HCT116 (cell line): ENCODE data around the gene FAM20C. TPM values are rescaled to one million over a fixed set of nuclear protein-coding genes. Genes with fewer than 3 reads are reported as not detected.

Experiments
- ATAC-seq: fragments of 200-7000 bp; cut with Tn5 transposase; 2 replicates; pipeline ENCODE4 v1.9.1; 2020; ENCODE audit warnings: mild to moderate bottlenecking, moderate library complexity
- BruUV-seq: library from RNA; stranded (reverse); fragments of 400-500 nt; replicated peaks from 2 replicates; lab custom pipeline; 2021; lab: Mats Ljungman, UMichigan
- CTCF ChIA-PET: fragments of 300-600 bp; sonication (Branson Sonifier 250); formaldehyde crosslinking; loops from one replicate; lab custom pipeline; 2021; ENCODE audit warnings: antibody characterized with exemption; lab: Charles Lee
- POLR2A ChIA-PET: fragments of 300-600, 350-600 bp; sonication (Branson Sonifier 250); formaldehyde crosslinking; loops from one replicate; lab custom pipeline; 2021; ENCODE audit warnings: antibody characterized with exemption; lab: Charles Lee
- RAD21 ChIA-PET, 2 experiments: fragments of 300-600 bp; sonication (Branson Sonifier 250); formaldehyde crosslinking; loops; one replicate each; lab custom pipeline; 2023; ENCODE audit warnings: low total read pairs in 2 of 2; ENCODE audit not compliant: uncharacterized antibody in 2 of 2, unreplicated experiment in 2 of 2, low non-redundant PET in 1 of 2; lab: Charles Lee
- DNase-seq: peaks from one replicate; pipeline ENCODE4 v3.0.0-alpha.2; 2010; ENCODE audit warnings: low read depth, low spot score
- H2AFZ ChIP-seq: fragments of 200-600 bp; shearing (Covaris generic), sonication (generic); 2 replicates; pipeline ENCODE4 v1.6.1; 2017; ENCODE audit warnings: low read depth, mixed run types, mixed read lengths, antibody characterized with exemption, low read length; ENCODE audit not compliant: poor library complexity, severe bottlenecking
- H3K27ac ChIP-seq: 2 replicates; pipeline ENCODE4 v1.5.1; 2012; ENCODE audit warnings: low read depth, low read length
- H3K27me3 ChIP-seq: fragments of 200-600 bp; sonication (generic); 2 replicates; pipeline ENCODE4 v1.6.1; 2016; ENCODE audit warnings: mixed run types, low read length, mixed read lengths; ENCODE audit not compliant: insufficient read depth
- H3K36me3 ChIP-seq, 2 experiments: fragments of 200-500 bp in 1 of 2; fragments of 200-600 bp in 1 of 2; sonication (Bioruptor generic) in 1 of 2; sonication (generic) in 1 of 2; 2 replicates each; pipeline versions ENCODE4 v1.5.1 to v1.6.1; 2014 to 2016; ENCODE audit warnings: low read length in 2 of 2, inconsistent platforms in 1 of 2, mixed read lengths in 1 of 2, mixed run types in 1 of 2; ENCODE audit not compliant: insufficient read depth in 2 of 2, control insufficient read depth in 1 of 2
- H3K4me1 ChIP-seq, 2 experiments: fragments of 200-600 bp in 1 of 2; sonication (generic) in 1 of 2; 2 replicates each; pipeline versions ENCODE4 v1.5.1 to v1.6.1; 2012 to 2017; ENCODE audit warnings: low read length in 2 of 2, inconsistent platforms in 1 of 2, mild to moderate bottlenecking in 1 of 2, mixed read lengths in 1 of 2, mixed run types in 1 of 2, moderate library complexity in 1 of 2; ENCODE audit not compliant: insufficient read depth in 2 of 2, control insufficient read depth in 1 of 2
- H3K4me2 ChIP-seq: fragments of 200-600 bp; sonication (generic); 2 replicates; pipeline ENCODE4 v1.6.1; 2017; ENCODE audit warnings: mixed run types, low read length, mixed read lengths
- H3K4me3 ChIP-seq, 2 experiments: fragments of 200-600 bp in 1 of 2; sonication (generic) in 1 of 2; replicated peaks in 1 of 2; 2 replicates each; pipeline ENCODE4 v1.5.1; 2011 to 2016; ENCODE audit warnings: low read length in 2 of 2, control low read depth in 1 of 2, low read depth in 1 of 2, mild to moderate bottlenecking in 1 of 2, mixed read lengths in 1 of 2, mixed run types in 1 of 2
- H3K79me2 ChIP-seq: fragments of 200-600 bp; sonication (generic); 2 replicates; pipeline ENCODE4 v1.6.1; 2017; ENCODE audit warnings: mild to moderate bottlenecking, mixed run types, low read length, moderate library complexity, mixed read lengths; ENCODE audit not compliant: insufficient read depth
- H3K9ac ChIP-seq: fragments of 200-600 bp; sonication (generic); 2 replicates; pipeline ENCODE4 v1.6.1; 2016; ENCODE audit warnings: low read length, mixed read lengths
- H3K9me2 ChIP-seq: fragments of 200-600 bp; sonication (generic), shearing (Covaris generic); 2 replicates; pipeline ENCODE4 v1.6.1; 2017; ENCODE audit warnings: mixed run types, mild to moderate bottlenecking, moderate library complexity; ENCODE audit not compliant: insufficient read depth
- H3K9me3 ChIP-seq, 2 experiments: fragments of 200-500 bp in 1 of 2; fragments of 200-600 bp in 1 of 2; sonication (Bioruptor generic) in 1 of 2; sonication (generic) in 1 of 2; 2 replicates each; pipeline ENCODE4 v1.6.1; 2014 to 2017; ENCODE audit warnings: low read length in 2 of 2, mixed read lengths in 2 of 2, inconsistent platforms in 1 of 2, low read depth in 1 of 2, mild to moderate bottlenecking in 1 of 2, mixed run types in 1 of 2, moderate library complexity in 1 of 2; ENCODE audit not compliant: control insufficient read depth in 1 of 2, insufficient read depth in 1 of 2
- H4K20me1 ChIP-seq: fragments of 200-600 bp; sonication (generic), shearing (Covaris generic); 2 replicates; pipeline ENCODE4 v1.6.1; 2017; ENCODE audit warnings: mixed run types, mild to moderate bottlenecking, moderate library complexity; ENCODE audit not compliant: insufficient read depth
- CEBPB ChIP-seq: IDR thresholded peaks from 2 replicates; pipeline ENCODE4 v1.6.1; 2012; ENCODE audit warnings: low read depth
- ELF1 ChIP-seq: IDR thresholded peaks from 2 replicates; pipeline ENCODE4 v1.6.1; 2012; ENCODE audit warnings: low read depth, borderline replicate concordance
- EZH2 ChIP-seq: fragments of 200-600 bp; sonication (generic); IDR thresholded peaks from 2 replicates; pipeline ENCODE4 v1.6.1; 2017; ENCODE audit warnings: antibody characterized with exemption, mixed run types
- FOSL1 ChIP-seq: IDR thresholded peaks from 2 replicates; pipeline ENCODE4 v1.6.1; 2012; ENCODE audit warnings: low read depth
- JUND ChIP-seq: IDR thresholded peaks from 2 replicates; pipeline ENCODE4 v1.6.1; 2012
- MAX ChIP-seq: IDR thresholded peaks from 2 replicates; pipeline ENCODE4 v1.6.1; 2012
- POLR2AphosphoS5 ChIP-seq: IDR thresholded peaks from 2 replicates; pipeline ENCODE4 v1.6.1; 2011; ENCODE audit warnings: mild to moderate bottlenecking, low read depth, low read length, moderate library complexity
- RAD21 ChIP-seq: IDR thresholded peaks from 2 replicates; pipeline ENCODE4 v1.6.1; 2012; ENCODE audit warnings: low read depth, mild to moderate bottlenecking
- REST ChIP-seq: IDR thresholded peaks from 2 replicates; pipeline ENCODE4 v1.6.1; 2012; ENCODE audit warnings: low read depth
- SIN3A ChIP-seq: IDR thresholded peaks from 2 replicates; pipeline ENCODE4 v1.6.1; 2012; ENCODE audit warnings: low read depth
- SP1 ChIP-seq: IDR thresholded peaks from 2 replicates; pipeline ENCODE4 v1.6.1; 2012; ENCODE audit warnings: low read depth
- SRF ChIP-seq: IDR thresholded peaks from 2 replicates; pipeline ENCODE4 v1.6.1; 2012; ENCODE audit warnings: low read depth
- TCF7L2 ChIP-seq: IDR thresholded peaks from 2 replicates; pipeline ENCODE4 v1.7.0; 2011; ENCODE audit warnings: borderline replicate concordance, inconsistent platforms; ENCODE audit not compliant: insufficient read depth, insufficient read length; ENCODE audit errors: extremely low read depth
- ZNF274 ChIP-seq: fragments of 200-500 bp; sonication (Bioruptor generic); IDR thresholded peaks from 2 replicates; pipeline ENCODE4 v1.6.1; 2014; ENCODE audit warnings: mild to moderate bottlenecking, low read depth, low read length, inconsistent platforms
- intact Hi-C: fragments of 100-400 bp; cut with micrococcal nuclease; formaldehyde crosslinking; loops from 2 replicates; pipeline ENCODE4 v1.10.0; 2022
- total RNA-seq: library from RNA; stranded (reverse); gene quantifications from one replicate; pipeline ENCODE4 v1.2.1, GENCODE V29; 2021; ENCODE audit not compliant: unreplicated experiment
- TF ChIP-seq, protein P1 (sequence below): IDR thresholded peaks from 2 replicates; pipeline ENCODE4 v1.6.1; 2012
- TF ChIP-seq, protein P2 (sequence below), 3 experiments: fragments of 200-600 bp in 1 of 3; sonication (generic) in 1 of 3; IDR thresholded peaks in 2 of 3; conservative IDR thresholded peaks in 1 of 3; 2 replicates each; pipeline ENCODE4 v1.5.1; 2012 to 2017; ENCODE audit warnings: low read depth in 2 of 3, low read length in 2 of 3, antibody characterized with exemption in 1 of 3, borderline replicate concordance in 1 of 3, control low read depth in 1 of 3, mild to moderate bottlenecking in 1 of 3, mixed read lengths in 1 of 3, mixed run types in 1 of 3, moderate library complexity in 1 of 3; ENCODE audit not compliant: insufficient read depth in 1 of 3

The FAM20C gene
- total RNA-seq, 1 experiment from 2014 or later = 27.1 TPM

DNA sequence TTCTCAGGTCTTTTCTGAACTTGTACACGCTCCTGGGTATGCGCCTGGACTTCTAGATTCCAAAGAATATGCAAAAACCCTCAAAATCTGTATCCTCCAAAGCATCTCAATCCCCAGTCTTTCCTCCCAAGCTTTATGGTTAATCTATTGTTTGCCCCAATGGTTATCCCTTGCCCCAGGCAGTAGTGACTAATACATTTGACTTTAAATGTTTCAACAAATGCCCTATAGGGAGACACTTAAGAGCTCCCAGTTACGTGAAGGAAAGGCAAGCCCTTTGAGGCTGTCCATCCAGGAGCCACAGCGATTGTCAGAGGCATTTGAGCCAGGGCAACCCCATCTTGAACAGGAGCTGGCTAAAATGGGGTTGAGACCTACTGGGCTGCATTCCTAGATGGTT is 84.9 kb downstream of the FAM20C start:
- intact Hi-C loops = no loop called here
- no peaks in the 10 kb centered on the region for H3K79me2 ChIP-seq
- RAD21 ChIA-PET = no interaction called here

DNA sequence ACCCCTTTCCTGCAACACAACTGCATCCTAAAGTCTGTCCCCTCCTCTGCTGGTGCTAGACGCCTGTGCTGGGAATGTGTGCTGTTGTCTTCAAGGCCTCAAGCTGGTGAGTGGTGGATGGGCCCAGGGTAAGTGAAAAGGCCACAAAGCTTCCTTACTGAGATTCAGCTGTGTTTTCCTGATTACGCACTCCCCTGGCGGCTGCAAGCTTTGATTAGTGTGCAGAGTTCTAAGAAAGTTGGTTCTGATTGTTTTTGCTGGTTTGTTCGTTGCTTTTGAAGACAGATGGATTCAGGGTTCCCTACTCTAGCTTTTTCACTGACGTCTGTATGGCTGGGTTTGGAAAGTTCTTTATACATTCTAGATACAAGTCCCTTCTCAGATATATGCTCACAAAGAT is 85.7 kb downstream of the FAM20C start:
- intact Hi-C loops = no loop called here
- Histone ChIP-seq H4K20me1 (no peaks in the 10 kb centered on the region), H3K27ac (no peak overlapping the region), H3K4me3 (no peak overlapping the region), H3K4me1 (no peaks in the 10 kb centered on the region), H3K79me2 (no peaks in the 10 kb centered on the region), H2AFZ (no peak overlapping the region), H3K36me3 (no peaks in the 10 kb centered on the region), H3K9me2 (no peaks in the 10 kb centered on the region), H3K4me2 (no peak overlapping the region), H3K27me3 (no peaks in the 10 kb centered on the region), H3K9me3 (peaks cover 7 to 12% of the 10 kb centered on the region in 2 experiments; a peak in 2 of 4 replicates), H3K9ac (no peak overlapping the region)
- ChIA-PET POLR2A (no interaction called here), CTCF (no interaction called here), RAD21 (no interaction called here)
- no TSS peak for BruUV-seq
- ATAC-seq = no peak
- no peak for DNase-seq
- TF ChIP-seq SP1 (no peak), ZNF274 (no peak), REST (no peak), TCF7L2 (no peak), RAD21 (no peak), CEBPB (no peak), POLR2AphosphoS5 (no peak)
- TF ChIP-seq, protein P1, sequence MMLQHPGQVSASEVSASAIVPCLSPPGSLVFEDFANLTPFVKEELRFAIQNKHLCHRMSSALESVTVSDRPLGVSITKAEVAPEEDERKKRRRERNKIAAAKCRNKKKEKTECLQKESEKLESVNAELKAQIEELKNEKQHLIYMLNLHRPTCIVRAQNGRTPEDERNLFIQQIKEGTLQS = no peak
- TF ChIP-seq, protein P2, sequence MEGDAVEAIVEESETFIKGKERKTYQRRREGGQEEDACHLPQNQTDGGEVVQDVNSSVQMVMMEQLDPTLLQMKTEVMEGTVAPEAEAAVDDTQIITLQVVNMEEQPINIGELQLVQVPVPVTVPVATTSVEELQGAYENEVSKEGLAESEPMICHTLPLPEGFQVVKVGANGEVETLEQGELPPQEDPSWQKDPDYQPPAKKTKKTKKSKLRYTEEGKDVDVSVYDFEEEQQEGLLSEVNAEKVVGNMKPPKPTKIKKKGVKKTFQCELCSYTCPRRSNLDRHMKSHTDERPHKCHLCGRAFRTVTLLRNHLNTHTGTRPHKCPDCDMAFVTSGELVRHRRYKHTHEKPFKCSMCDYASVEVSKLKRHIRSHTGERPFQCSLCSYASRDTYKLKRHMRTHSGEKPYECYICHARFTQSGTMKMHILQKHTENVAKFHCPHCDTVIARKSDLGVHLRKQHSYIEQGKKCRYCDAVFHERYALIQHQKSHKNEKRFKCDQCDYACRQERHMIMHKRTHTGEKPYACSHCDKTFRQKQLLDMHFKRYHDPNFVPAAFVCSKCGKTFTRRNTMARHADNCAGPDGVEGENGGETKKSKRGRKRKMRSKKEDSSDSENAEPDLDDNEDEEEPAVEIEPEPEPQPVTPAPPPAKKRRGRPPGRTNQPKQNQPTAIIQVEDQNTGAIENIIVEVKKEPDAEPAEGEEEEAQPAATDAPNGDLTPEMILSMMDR (IDR thresholded peaks at IDR 0.05 in 2 of 3, conservative IDR thresholded peaks at IDR 0.05 in 1 of 3; ENCODE audit: borderline replicate concordance in 1 of 3, insufficient read depth in 1 of 3, low read depth in 2 of 3, low read length in 2 of 3) = no peak

More for the DNA sequence above, 84.9 kb downstream of the FAM20C start:
- H3K4me1 ChIP-seq = no peaks in the 10 kb centered on the region
- no peak for TF ChIP-seq SRF
- no peak for TF ChIP-seq SIN3A
- no peak for TF ChIP-seq EZH2
- TF ChIP-seq JUND = no peak
- no peak for TF ChIP-seq ELF1
- no peak for TF ChIP-seq FOSL1
- TF ChIP-seq, protein P1 = no peak
- no peak for TF ChIP-seq MAX
- TF ChIP-seq POLR2AphosphoS5 = no peak
- TF ChIP-seq, all 23 proteins: peak for 0
- Histone ChIP-seq H3K4me2 (no peak overlapping the region), H4K20me1 (no peaks in the 10 kb centered on the region), H3K36me3 (no peaks in the 10 kb centered on the region), H3K27me3 (no peaks in the 10 kb centered on the region), H3K9ac (no peak overlapping the region), H3K27ac (no peak overlapping the region), H3K9me3 (peaks cover 7 to 12% of the 10 kb centered on the region in 2 experiments; a peak in 2 of 4 replicates), H3K9me2 (no peaks in the 10 kb centered on the region), H2AFZ (no peak overlapping the region), H3K4me3 (no peak overlapping the region)
- ATAC-seq (no peak), DNase-seq (no peak)
- BruUV-seq = no TSS peak
- POLR2A ChIA-PET = no interaction called here
- CTCF ChIA-PET = no interaction called here
